ENCODE measurements around the gene EMC8. TPM values are rescaled to one million over a fixed set of nuclear protein-coding genes. Genes with fewer than 3 reads are reported as not detected.
A peak's percentile ranks its signal among the peaks of the same experiment; 100 is the strongest.

Gene EMC8
- 10 to 100 TPM; 32.5 to 40.1 TPM for total RNA-seq
- 24.6 to 29.7 reads per million in 2 donors for total RNA-seq

GRCh38 chr16:85799497-85800320 is at the start of gene EMC8, which contains the start of gene COX4I1:
Gene EMC8 (minus strand): TSS chr16:85799544. CDS start chr16:85799295, 249 bp downstream.
Gene COX4I1 (plus strand): TSS chr16:85799695. CDS start chr16:85801206, 1,511 bp downstream.
- no peaks in the 10 kb centered on the region for H3K27me3 Mint-ChIP-seq
- H3K4me1 Mint-ChIP-seq: peaks cover 37% of the 10 kb centered on the region
- peaks cover 18% of the 10 kb centered on the region for H3K36me3 Mint-ChIP-seq (ENCODE audit: low read depth)
- DNase-seq (peak; percentile 84 to 90 (median 87)), ATAC-seq (peak; percentile 87)
- H3K9me3 ChIP-seq (ENCODE audit: control insufficient read depth, low read length, poor library complexity, severe bottlenecking): no peaks in the 10 kb centered on the region
- peak within 1 kb of the TSS; percentile 98 for H3K27ac Mint-ChIP-seq
- H3K4me3 Mint-ChIP-seq: peak within 1 kb of the TSS; percentile 91

GRCh38 chr16:85848986-85849385 is 49.6 kb upstream of the EMC8 start:
- ATAC-seq (no peak), DNase-seq (no peak)
- H3K9me3 ChIP-seq (ENCODE audit: control insufficient read depth, low read length, poor library complexity, severe bottlenecking): no peaks in the 10 kb centered on the region
- no peak overlapping the region for H3K27ac Mint-ChIP-seq
- H3K4me1 Mint-ChIP-seq: peaks cover 11% of the 10 kb centered on the region
- peaks cover 63% of the 10 kb centered on the region for H3K27me3 Mint-ChIP-seq
- peaks cover 6% of the 10 kb centered on the region for H3K36me3 Mint-ChIP-seq (ENCODE audit: low read depth)
- no peak overlapping the region for H3K4me3 Mint-ChIP-seq

- ATAC-seq: no peak
- Mint-ChIP-seq H3K4me1 (peaks cover 11% of the 10 kb centered on the region), H3K27me3 (peaks cover 68% of the 10 kb centered on the region), H3K4me3 (no peak overlapping the region), H3K27ac (peak overlapping the region; percentile 14), H3K36me3 (ENCODE audit: low read depth) (peaks cover 6% of the 10 kb centered on the region)
- DNase-seq: no peak
- H3K9me3 ChIP-seq (ENCODE audit: control insufficient read depth, low read length, poor library complexity, severe bottlenecking): no peaks in the 10 kb centered on the region
Measured at GRCh38 chr16:85847681-85848601, 48.6 kb upstream of the EMC8 start.

GRCh38 chr16:85847036-85847435 is 47.7 kb upstream of the EMC8 start:
- ATAC-seq (no peak), DNase-seq (no peak)
- Mint-ChIP-seq H3K4me1 (peaks cover 11% of the 10 kb centered on the region), H3K27me3 (peaks cover 72% of the 10 kb centered on the region), H3K36me3 (ENCODE audit: low read depth) (peaks cover 6% of the 10 kb centered on the region), H3K27ac (no peak overlapping the region), H3K4me3 (no peak overlapping the region)
- no peaks in the 10 kb centered on the region for H3K9me3 ChIP-seq (ENCODE audit: control insufficient read depth, low read length, poor library complexity, severe bottlenecking)

- peaks cover 11% of the 10 kb centered on the region for H3K4me1 Mint-ChIP-seq
- no peak overlapping the region for H3K27ac Mint-ChIP-seq
- ATAC-seq (no peak), DNase-seq (no peak)
- H3K36me3 Mint-ChIP-seq (ENCODE audit: low read depth): peaks cover 6% of the 10 kb centered on the region
- H3K4me3 Mint-ChIP-seq: no peak overlapping the region
- no peaks in the 10 kb centered on the region for H3K9me3 ChIP-seq (ENCODE audit: control insufficient read depth, low read length, poor library complexity, severe bottlenecking)
- H3K27me3 Mint-ChIP-seq: peaks cover 71% of the 10 kb centered on the region
Measured at GRCh38 chr16:85846461-85846860, 47.1 kb upstream of the EMC8 start.

- DNase-seq (no peak), ATAC-seq (no peak)
- Mint-ChIP-seq H3K27me3 (peaks cover 69% of the 10 kb centered on the region), H3K36me3 (ENCODE audit: low read depth) (peaks cover 6% of the 10 kb centered on the region), H3K4me1 (peaks cover 11% of the 10 kb centered on the region), H3K27ac (no peak overlapping the region), H3K4me3 (no peak overlapping the region)
- no peaks in the 10 kb centered on the region for H3K9me3 ChIP-seq (ENCODE audit: control insufficient read depth, low read length, poor library complexity, severe bottlenecking)
Measured at GRCh38 chr16:85845266-85845665, 45.9 kb upstream of the EMC8 start.

GRCh38 chr16:85844786-85845185 is 45.4 kb upstream of the EMC8 start:
- H3K27ac Mint-ChIP-seq: no peak overlapping the region
- no peaks in the 10 kb centered on the region for H3K9me3 ChIP-seq (ENCODE audit: control insufficient read depth, low read length, poor library complexity, severe bottlenecking)
- DNase-seq (no peak), ATAC-seq (no peak)
- H3K4me3 Mint-ChIP-seq: no peak overlapping the region
- H3K4me1 Mint-ChIP-seq: peaks cover 11% of the 10 kb centered on the region
- H3K27me3 Mint-ChIP-seq: peaks cover 67% of the 10 kb centered on the region
- peaks cover 6% of the 10 kb centered on the region for H3K36me3 Mint-ChIP-seq (ENCODE audit: low read depth)

GRCh38 chr16:85844169-85844481 is 44.8 kb upstream of the EMC8 start:
- ATAC-seq (no peak), DNase-seq (no peak)
- H3K36me3 Mint-ChIP-seq (ENCODE audit: low read depth): peaks cover 6% of the 10 kb centered on the region
- H3K4me1 Mint-ChIP-seq: peaks cover 11% of the 10 kb centered on the region
- H3K27me3 Mint-ChIP-seq: peaks cover 66% of the 10 kb centered on the region
- no peaks in the 10 kb centered on the region for H3K9me3 ChIP-seq (ENCODE audit: control insufficient read depth, low read length, poor library complexity, severe bottlenecking)
- H3K4me3 Mint-ChIP-seq: no peak overlapping the region
- H3K27ac Mint-ChIP-seq: no peak overlapping the region

- Mint-ChIP-seq H3K4me3 (no peak overlapping the region), H3K27ac (no peak overlapping the region), H3K36me3 (ENCODE audit: low read depth) (peaks cover 6% of the 10 kb centered on the region), H3K27me3 (peaks cover 68% of the 10 kb centered on the region), H3K4me1 (peaks cover 11% of the 10 kb centered on the region)
- no peaks in the 10 kb centered on the region for H3K9me3 ChIP-seq (ENCODE audit: control insufficient read depth, low read length, poor library complexity, severe bottlenecking)
- ATAC-seq (no peak), DNase-seq (no peak)
Measured at GRCh38 chr16:85843471-85844168, 44.3 kb upstream of the EMC8 start.

GRCh38 chr16:85842848-85843247 is 43.5 kb upstream of the EMC8 start:
- H3K27ac Mint-ChIP-seq: no peak overlapping the region
- peaks cover 65% of the 10 kb centered on the region for H3K27me3 Mint-ChIP-seq
- no peak overlapping the region for H3K4me3 Mint-ChIP-seq

GRCh38 chr16:85842435-85842834 is 43.1 kb upstream of the EMC8 start:
- H3K4me3 Mint-ChIP-seq: no peak overlapping the region
- H3K4me1 Mint-ChIP-seq: peaks cover 4% of the 10 kb centered on the region
- H3K27me3 Mint-ChIP-seq: peaks cover 64% of the 10 kb centered on the region
- no peak for DNase-seq
- H3K27ac Mint-ChIP-seq: no peak overlapping the region
- H3K36me3 Mint-ChIP-seq (ENCODE audit: low read depth): peaks cover 6% of the 10 kb centered on the region
- ATAC-seq: no peak
- peaks cover 2% of the 10 kb centered on the region for H3K9me3 ChIP-seq (ENCODE audit: control insufficient read depth, low read length, poor library complexity, severe bottlenecking)

More at GRCh38 chr16:85842848-85843247, 43.5 kb upstream of the EMC8 start:
- no peak for ATAC-seq
- no peak for DNase-seq
- peaks cover 6% of the 10 kb centered on the region for H3K36me3 Mint-ChIP-seq (ENCODE audit: low read depth)
- no peaks in the 10 kb centered on the region for H3K9me3 ChIP-seq (ENCODE audit: control insufficient read depth, low read length, poor library complexity, severe bottlenecking)
- H3K4me1 Mint-ChIP-seq: peaks cover 8% of the 10 kb centered on the region

- no peak for DNase-seq
- ATAC-seq: no peak
- Mint-ChIP-seq H3K27ac (no peak overlapping the region), H3K36me3 (ENCODE audit: low read depth) (peaks cover 2% of the 10 kb centered on the region), H3K4me3 (no peak overlapping the region), H3K4me1 (peaks cover 4% of the 10 kb centered on the region), H3K27me3 (peaks cover 60% of the 10 kb centered on the region)
- peaks cover 2% of the 10 kb centered on the region for H3K9me3 ChIP-seq (ENCODE audit: control insufficient read depth, low read length, poor library complexity, severe bottlenecking)
Measured at GRCh38 chr16:85840801-85841200, 41.5 kb upstream of the EMC8 start.

- H3K4me1 Mint-ChIP-seq: peaks cover 4% of the 10 kb centered on the region
- H3K27ac Mint-ChIP-seq: no peak overlapping the region
- peaks cover 58% of the 10 kb centered on the region for H3K27me3 Mint-ChIP-seq
- no peak for DNase-seq
- ATAC-seq: no peak
- peaks cover 2% of the 10 kb centered on the region for H3K9me3 ChIP-seq (ENCODE audit: control insufficient read depth, low read length, poor library complexity, severe bottlenecking)
- no peak overlapping the region for H3K4me3 Mint-ChIP-seq
- peaks cover 2% of the 10 kb centered on the region for H3K36me3 Mint-ChIP-seq (ENCODE audit: low read depth)
Measured at GRCh38 chr16:85840395-85840794, 41.1 kb upstream of the EMC8 start.

Measured in T-helper 17 cell (primary cell).